ENCODE data around the gene CAMTA1.

CAMTA1 gene

GRCh38 chr1:7770997-7771822 lies 986.0 kb downstream of the CAMTA1 start, which contains the start of gene VAMP3 (continued):
- TF ChIP-seq KLF17 (tag by site-specific recombination; IDR thresholded peaks at IDR 0.05) (0 out of 2 replicates have a peak, but pooled peaks have one; percentile 37), ZNF426 (tag by site-specific recombination; IDR thresholded peaks at IDR 0.05) (peak; percentile 5; the same call in 1 of the 2 replicates), ZNF585B (tag by site-specific recombination; IDR thresholded peaks at IDR 0.05) (no peak; the same call in 1 of the 2 replicates), ZBTB11 (tag by site-specific recombination; conservative IDR thresholded peaks at IDR 0.05; ENCODE audit: low read depth) (no peak), ZNF600 (tag by site-specific recombination; IDR thresholded peaks at IDR 0.05) (peak; percentile 26; the same call in 1 of the 2 replicates), ZNF26 (tag by site-specific recombination; IDR thresholded peaks at IDR 0.05) (no peak), GLIS1 (tag by site-specific recombination; IDR thresholded peaks at IDR 0.05) (peak; percentile 58; the same call in 1 of the 2 replicates), ZEB2 (tag by site-specific recombination; IDR thresholded peaks at IDR 0.05) (no peak), RBAK (tag by site-specific recombination; IDR thresholded peaks at IDR 0.05) (no peak), ZNF501 (tag by site-specific recombination; IDR thresholded peaks at IDR 0.05) (no peak), MYNN (tag by site-specific recombination; IDR thresholded peaks at IDR 0.05; ENCODE audit: borderline replicate concordance) (no peak), ZNF202 (tag by site-specific recombination; IDR thresholded peaks at IDR 0.05; ENCODE audit: borderline replicate concordance) (no peak), ZNF48 (tag by site-specific recombination; IDR thresholded peaks at IDR 0.05) (no peak), ZNF521 (tag by site-specific recombination; IDR thresholded peaks at IDR 0.05) (no peak), ZNF324 (tag by site-specific recombination; IDR thresholded peaks at IDR 0.05) (no peak), ZNF214 (tag by site-specific recombination; IDR thresholded peaks at IDR 0.05; ENCODE audit: borderline replicate concordance) (no peak), ZBTB48 (tag by site-specific recombination; IDR thresholded peaks at IDR 0.05) (no peak), ZNF768 (tag by site-specific recombination; IDR thresholded peaks at IDR 0.05) (no peak), GLI4 (tag by site-specific recombination; IDR thresholded peaks at IDR 0.05) (no peak), ZBTB17 (tag by site-specific recombination; IDR thresholded peaks at IDR 0.05) (no peak), ZNF350 (tag by site-specific recombination; IDR thresholded peaks at IDR 0.05) (no peak), PRDM2 (tag by site-specific recombination; IDR thresholded peaks at IDR 0.05; ENCODE audit: borderline replicate concordance) (no peak), OVOL3 (tag by site-specific recombination; IDR thresholded peaks at IDR 0.05) (no peak), ZBTB1 (tag by site-specific recombination; IDR thresholded peaks at IDR 0.05) (no peak), ZNF416 (tag by site-specific recombination; IDR thresholded peaks at IDR 0.05) (no peak), GLI2 (tag by site-specific recombination; IDR thresholded peaks at IDR 0.05; ENCODE audit: borderline replicate concordance, low read depth) (no peak), ZNF404 (tag by site-specific recombination; IDR thresholded peaks at IDR 0.05) (no peak), ZNF473 (tag by site-specific recombination; IDR thresholded peaks at IDR 0.05) (no peak), ZNF670 (tag by site-specific recombination; IDR thresholded peaks at IDR 0.05; ENCODE audit: low read depth) (no peak)

Data from HEK293 (cell line).